SK-N-SH (cell line): ENCODE measurements around the gene SNX2. TPM values are rescaled to one million over a fixed set of nuclear protein-coding genes. Genes with fewer than 3 reads are reported as not detected.

Experiments used
- CTCF ChIA-PET: fragments of 300-600, 350-600 bp; formaldehyde crosslinking; extraction: SDS; loops from one replicate; lab custom pipeline; 2021; lab: Yijun Ruan, JAX
- POLR2A ChIA-PET: fragments of 350-600 bp; sonication (Branson Sonifier 250); formaldehyde crosslinking; extraction: SDS; loops from one replicate; lab custom pipeline; 2020; ENCODE audit warnings: antibody characterized with exemption, inconsistent platforms; lab: Yijun Ruan, JAX
- DNase-seq: peaks from one replicate; pipeline ENCODE4 v3.0.0; 2012
- H2AFZ ChIP-seq: fragments of 200-600 bp; sonication (generic); 2 replicates; pipeline ENCODE4 v1.8.1; 2016; ENCODE audit warnings: antibody characterized with exemption, mild to moderate bottlenecking, low read depth
- H3F3A ChIP-seq: fragments of 200-600 bp; sonication (generic); replicated peaks from 2 replicates; pipeline ENCODE3; 2016; ENCODE audit warnings: antibody characterized with exemption, mild to moderate bottlenecking; ENCODE audit not compliant: insufficient read depth
- H3K27ac ChIP-seq, 2 experiments: fragments of 200-500 bp in 1 of 2; fragments of 200-600 bp in 1 of 2; sonication (Bioruptor generic) in 1 of 2; sonication (generic), shearing (Covaris generic) in 1 of 2; 2 replicates each; pipeline versions ENCODE4 v1.5.1 to v1.6.1; 2014 to 2016; ENCODE audit warnings: low read depth in 2 of 2, inconsistent platforms in 1 of 2, low read length in 1 of 2, mild to moderate bottlenecking in 1 of 2, mixed read lengths in 1 of 2
- H3K27me3 ChIP-seq: fragments of 200-600 bp; sonication (generic), shearing (Covaris generic); 2 replicates; pipeline ENCODE4 v1.6.1; 2016; ENCODE audit warnings: mixed run types; ENCODE audit not compliant: insufficient read depth
- H3K36me3 ChIP-seq, 2 experiments: fragments of 200-500 bp in 1 of 2; fragments of 200-600 bp in 1 of 2; sonication (Bioruptor generic) in 1 of 2; sonication (generic) in 1 of 2; replicated peaks in 1 of 2; 2 replicates each; pipeline versions ENCODE3 to v1.5.1; 2014 to 2016; ENCODE audit warnings: low read length in 1 of 2, mild to moderate bottlenecking in 1 of 2; ENCODE audit not compliant: insufficient read depth in 2 of 2, control insufficient read depth in 1 of 2
- H3K4me1 ChIP-seq, 2 experiments: fragments of 200-500 bp in 1 of 2; fragments of 200-600 bp in 1 of 2; sonication (Bioruptor generic) in 1 of 2; sonication (generic), shearing (Covaris generic) in 1 of 2; 2 replicates each; pipeline versions ENCODE4 v1.5.1 to v1.6.1; 2014 to 2016; ENCODE audit warnings: low read depth in 1 of 2, low read length in 1 of 2, mixed run types in 1 of 2; ENCODE audit not compliant: insufficient read depth in 2 of 2, control insufficient read depth in 1 of 2
- H3K4me2 ChIP-seq: fragments of 200-600 bp; sonication (generic), shearing (Covaris generic); 2 replicates; pipeline ENCODE4 v1.6.1; 2017; ENCODE audit warnings: mixed run types
- H3K4me3 ChIP-seq, 2 experiments: fragments of 200-500 bp in 1 of 2; fragments of 200-600 bp in 1 of 2; sonication (Bioruptor generic) in 1 of 2; sonication (generic), shearing (Covaris generic) in 1 of 2; 2 replicates each; pipeline versions ENCODE4 v1.5.1 to v1.8.1; 2014 to 2016; ENCODE audit warnings: low read depth in 2 of 2, inconsistent platforms in 1 of 2, low read length in 1 of 2, mild to moderate bottlenecking in 1 of 2, mixed read lengths in 1 of 2, moderate library complexity in 1 of 2
- H3K79me2 ChIP-seq: fragments of 200-600 bp; sonication (generic); 2 replicates; pipeline ENCODE4 v1.8.1; 2017; ENCODE audit warnings: mild to moderate bottlenecking; ENCODE audit not compliant: insufficient read depth
- H3K9ac ChIP-seq: fragments of 200-600 bp; sonication (generic); 2 replicates; pipeline ENCODE4 v1.6.1; 2017; ENCODE audit warnings: mixed run types
- H3K9me2 ChIP-seq: fragments of 200-600 bp; sonication (generic); 2 replicates; pipeline ENCODE4 v1.6.1; 2017; ENCODE audit warnings: mixed run types
- H3K9me3 ChIP-seq: fragments of 200-600 bp; sonication (generic); 2 replicates; pipeline ENCODE4 v1.6.1; 2017; ENCODE audit warnings: mixed run types, mild to moderate bottlenecking, moderate library complexity
- H4K20me1 ChIP-seq: fragments of 200-600 bp; sonication (generic); 2 replicates; pipeline ENCODE4 v1.6.1; 2017; ENCODE audit warnings: mild to moderate bottlenecking, mixed run types; ENCODE audit not compliant: insufficient read depth
- EP300 ChIP-seq, 2 experiments: IDR thresholded peaks; 2 replicates each; pipeline versions ENCODE4 v1.4.0 to v1.6.1; 2012; ENCODE audit warnings: borderline replicate concordance in 1 of 2, low read depth in 1 of 2, low read length in 1 of 2
- EZH2phosphoT487 ChIP-seq: fragments of 200-600 bp; sonication (generic); IDR thresholded peaks from 2 replicates; pipeline ENCODE4 v1.6.1; 2017; ENCODE audit warnings: low read depth, mixed run types, mild to moderate bottlenecking, antibody characterized with exemption, moderate library complexity, borderline replicate concordance
- FOXJ3 ChIP-seq: sonication (generic); formaldehyde crosslinking; IDR thresholded peaks from 2 replicates; pipeline ENCODE4 v1.5.1; 2020; ENCODE audit warnings: mild to moderate bottlenecking, missing genetic modification reagents
- FOXM1 ChIP-seq: IDR thresholded peaks from 2 replicates; pipeline ENCODE4 v1.4.0; 2012; ENCODE audit warnings: low read depth, mild to moderate bottlenecking
- GABPA ChIP-seq: IDR thresholded peaks from 2 replicates; pipeline ENCODE4 v1.4.0; 2012; ENCODE audit warnings: low read depth, mild to moderate bottlenecking
- IRF3 ChIP-seq: fragments of 150-350 bp; IDR thresholded peaks from 2 replicates; pipeline ENCODE4 v1.6.1; 2016; ENCODE audit warnings: mild to moderate bottlenecking, low read depth, low read length
- MEF2A ChIP-seq: IDR thresholded peaks from 2 replicates; pipeline ENCODE4 v1.4.0; 2012; ENCODE audit warnings: low read depth, borderline replicate concordance
- NRF1 ChIP-seq: IDR thresholded peaks from 2 replicates; pipeline ENCODE4 v1.6.1; 2012; ENCODE audit warnings: low read depth, mild to moderate bottlenecking, low read length
- POLR2AphosphoS5 ChIP-seq: IDR thresholded peaks from 2 replicates; pipeline ENCODE4 v1.6.1; 2012; ENCODE audit warnings: low read depth, low read length
- RAD21 ChIP-seq: IDR thresholded peaks from 2 replicates; pipeline ENCODE4 v1.6.1; 2012; ENCODE audit warnings: mild to moderate bottlenecking, low read length
- REST ChIP-seq: IDR thresholded peaks from 2 replicates; pipeline ENCODE4 v1.6.1; 2012; ENCODE audit warnings: mild to moderate bottlenecking, low read depth, low read length, moderate library complexity
- RXRA ChIP-seq: IDR thresholded peaks from 2 replicates; pipeline ENCODE4 v1.4.0; 2012; ENCODE audit warnings: low read depth, mild to moderate bottlenecking, borderline replicate concordance
- WGBS: methylation state at CpG from one replicate; pipeline ENCODE4 v1.1.6; 2017; ENCODE audit warnings: low lambda C conversion rate; 5-methylcytosine and 5-hydroxymethylcytosine counted together
- polyA plus RNA-seq, 3 experiments: library from polyadenylated mRNA; depleted of rRNA; stranded (reverse); fragments of >200 nt; gene quantifications; 2 replicates each; pipeline ENCODE4 v1.2.3, GENCODE V29; 2012
- TF ChIP-seq, protein P1 (sequence below): IDR thresholded peaks from 2 replicates; pipeline ENCODE4 v1.4.0; 2012; ENCODE audit warnings: low read depth
- TF ChIP-seq, protein P2 (sequence below): fragments of 200-600 bp; sonication (generic); IDR thresholded peaks from 2 replicates; pipeline ENCODE4 v1.6.1; 2017; ENCODE audit warnings: antibody characterized with exemption, mild to moderate bottlenecking, moderate library complexity

The SNX2 gene
- polyA plus RNA-seq, 1 of the 3 experiments (the other 2 are of a cell fraction), result 17.4 TPM

DNA sequence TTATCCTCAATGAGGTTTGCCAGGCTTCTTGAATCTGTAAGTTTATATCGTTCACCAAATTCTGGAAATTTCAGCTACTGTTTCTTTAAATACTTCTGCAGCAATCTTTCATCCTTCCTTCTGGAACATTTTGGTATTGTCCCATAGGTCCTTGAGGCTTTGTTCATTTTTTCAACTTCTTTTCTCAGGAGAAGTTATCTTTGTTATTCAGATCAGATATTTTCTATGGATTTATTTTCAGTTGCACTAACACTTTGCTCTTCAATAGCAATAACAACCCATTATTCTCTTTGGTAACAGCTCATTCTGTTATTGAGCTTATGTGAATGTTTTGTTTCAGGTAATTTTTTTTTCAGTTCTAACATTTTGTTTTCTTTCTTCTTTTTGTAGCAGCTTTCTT, 13.5 kb downstream of the SNX2 start:
- Histone ChIP-seq H3K27me3 (no peaks in the 10 kb centered on the region), H3K9ac (no peak overlapping the region), H3K9me2 (no peaks in the 10 kb centered on the region), H4K20me1 (no peaks in the 10 kb centered on the region), H3K27ac (no peak overlapping the region), H3K4me1 (no peaks in the 10 kb centered on the region; a peak in 1 of 4 replicates), H3K4me3 (no peak overlapping the region), H3K36me3 (peaks cover 0 to 13% of the 10 kb centered on the region in 2 experiments), H3K4me2 (no peak overlapping the region), H3F3A (no peaks in the 10 kb centered on the region), H2AFZ (no peak overlapping the region), H3K9me3 (no peaks in the 10 kb centered on the region; the same call in 1 of the 2 replicates), H3K79me2 (peaks cover 56% of the 10 kb centered on the region)
- no peak for DNase-seq
- no peak for TF ChIP-seq FOXM1
- no peak for TF ChIP-seq GABPA
- TF ChIP-seq MEF2A, result no peak
- TF ChIP-seq EZH2phosphoT487, result no peak
- TF ChIP-seq EP300 (IDR thresholded peaks at IDR 0.05; ENCODE audit: borderline replicate concordance in 1 of 2, low read depth in 1 of 2, low read length in 1 of 2), result no peak
- TF ChIP-seq RAD21, result no peak
- TF ChIP-seq IRF3, result no peak
- no peak for TF ChIP-seq POLR2AphosphoS5
- TF ChIP-seq FOXJ3 (CRISPR knock-in tag), result no peak
- no peak for TF ChIP-seq NRF1
- TF ChIP-seq, protein P1, sequence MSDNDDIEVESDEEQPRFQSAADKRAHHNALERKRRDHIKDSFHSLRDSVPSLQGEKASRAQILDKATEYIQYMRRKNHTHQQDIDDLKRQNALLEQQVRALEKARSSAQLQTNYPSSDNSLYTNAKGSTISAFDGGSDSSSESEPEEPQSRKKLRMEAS, result no peak
- POLR2A ChIA-PET, result no interaction called here
- WGBS, result 100% methylated on average over 1 of the region's 1 CpG
- CTCF ChIA-PET, result no interaction called here

- peaks cover 0 to 13% of the 10 kb centered on the region in 2 experiments for H3K36me3 ChIP-seq
- peaks cover 55% of the 10 kb centered on the region for H3K79me2 ChIP-seq
- TF ChIP-seq MEF2A (no peak), RXRA (no peak), GABPA (no peak), REST (no peak)
- TF ChIP-seq, protein P2, sequence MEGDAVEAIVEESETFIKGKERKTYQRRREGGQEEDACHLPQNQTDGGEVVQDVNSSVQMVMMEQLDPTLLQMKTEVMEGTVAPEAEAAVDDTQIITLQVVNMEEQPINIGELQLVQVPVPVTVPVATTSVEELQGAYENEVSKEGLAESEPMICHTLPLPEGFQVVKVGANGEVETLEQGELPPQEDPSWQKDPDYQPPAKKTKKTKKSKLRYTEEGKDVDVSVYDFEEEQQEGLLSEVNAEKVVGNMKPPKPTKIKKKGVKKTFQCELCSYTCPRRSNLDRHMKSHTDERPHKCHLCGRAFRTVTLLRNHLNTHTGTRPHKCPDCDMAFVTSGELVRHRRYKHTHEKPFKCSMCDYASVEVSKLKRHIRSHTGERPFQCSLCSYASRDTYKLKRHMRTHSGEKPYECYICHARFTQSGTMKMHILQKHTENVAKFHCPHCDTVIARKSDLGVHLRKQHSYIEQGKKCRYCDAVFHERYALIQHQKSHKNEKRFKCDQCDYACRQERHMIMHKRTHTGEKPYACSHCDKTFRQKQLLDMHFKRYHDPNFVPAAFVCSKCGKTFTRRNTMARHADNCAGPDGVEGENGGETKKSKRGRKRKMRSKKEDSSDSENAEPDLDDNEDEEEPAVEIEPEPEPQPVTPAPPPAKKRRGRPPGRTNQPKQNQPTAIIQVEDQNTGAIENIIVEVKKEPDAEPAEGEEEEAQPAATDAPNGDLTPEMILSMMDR, result no peak
- TF ChIP-seq, all 33 proteins: peak for 0
- Histone ChIP-seq H3K9ac (no peak overlapping the region), H4K20me1 (no peaks in the 10 kb centered on the region), H3K4me2 (no peak overlapping the region), H3K4me1 (no peaks in the 10 kb centered on the region; a peak in 1 of 4 replicates), H3K9me3 (no peaks in the 10 kb centered on the region; the same call in 1 of the 2 replicates), H3K9me2 (no peaks in the 10 kb centered on the region), H3K4me3 (no peak overlapping the region), H3F3A (no peaks in the 10 kb centered on the region), H3K27me3 (no peaks in the 10 kb centered on the region), H2AFZ (no peak overlapping the region), H3K27ac (no peak overlapping the region)
- DNase-seq, result no peak
- ChIA-PET POLR2A (no interaction called here), CTCF (no interaction called here)
Measured at GRCh38 chr5:122788996-122789395, 14.1 kb downstream of the SNX2 start.
